H9 (cell line): ENCODE results near the gene ZMYND8. TPM values are rescaled to one million over a fixed set of nuclear protein-coding genes. Genes with fewer than 3 reads are reported as not detected.
A peak's percentile ranks its signal among the peaks of the same experiment; 100 is the strongest.

Experiments
- DNase-seq: peaks from one replicate; pipeline ENCODE4 v3.0.0-alpha.2; 2017
- H2AFZ ChIP-seq: one replicate; pipeline ENCODE4 v1.6.1; 2013; ENCODE audit warnings: mild to moderate bottlenecking, low read length, control low read depth, moderate library complexity
- H2AK5ac ChIP-seq: 2 replicates; pipeline ENCODE4 v1.6.1; 2013; ENCODE audit warnings: low read length, control low read depth, mixed read lengths; ENCODE audit not compliant: insufficient read length
- H2BK120ac ChIP-seq: one replicate; pipeline ENCODE4 v1.6.1; 2013; ENCODE audit warnings: low read depth, mild to moderate bottlenecking, low read length, control low read depth, inconsistent platforms; ENCODE audit not compliant: poor library complexity, severe bottlenecking
- H2BK12ac ChIP-seq: 2 replicates; pipeline ENCODE4 v1.6.1; 2013; ENCODE audit warnings: low read length, control low read depth, mixed read lengths, low read depth; ENCODE audit not compliant: insufficient read length
- H2BK15ac ChIP-seq: 2 replicates; pipeline ENCODE4 v1.6.1; 2013; ENCODE audit warnings: low read depth, low read length, control low read depth
- H2BK20ac ChIP-seq: one replicate; pipeline ENCODE4 v1.6.1; 2013; ENCODE audit warnings: low read depth, mild to moderate bottlenecking, low read length, control low read depth, inconsistent platforms; ENCODE audit not compliant: poor library complexity, severe bottlenecking
- H2BK5ac ChIP-seq: 2 replicates; pipeline ENCODE4 v1.6.1; 2013; ENCODE audit warnings: low read length, control low read depth, mixed read lengths; ENCODE audit not compliant: insufficient read length
- H3K14ac ChIP-seq: 2 replicates; pipeline ENCODE4 v1.6.1; 2013; ENCODE audit warnings: low read length, control low read depth; ENCODE audit not compliant: insufficient read depth
- H3K18ac ChIP-seq: 2 replicates; pipeline ENCODE4 v1.6.1; 2013; ENCODE audit warnings: low read depth, mild to moderate bottlenecking, mixed read lengths, low read length, control low read depth; ENCODE audit not compliant: insufficient read length
- H3K23ac ChIP-seq: 2 replicates; pipeline ENCODE4 v1.6.1; 2013; ENCODE audit warnings: low read length, control low read depth, mixed read lengths, low read depth; ENCODE audit not compliant: insufficient read length
- H3K23me2 ChIP-seq: 2 replicates; pipeline ENCODE4 v1.6.1; 2013; ENCODE audit warnings: low read depth, mild to moderate bottlenecking, mixed read lengths, low read length, control low read depth; ENCODE audit not compliant: insufficient read length, poor library complexity, severe bottlenecking
- H3K27ac ChIP-seq: 2 replicates; pipeline ENCODE4 v1.5.1; 2013; ENCODE audit warnings: low read length, control low read depth, mixed read lengths, low read depth; ENCODE audit not compliant: insufficient read length
- H3K27me3 ChIP-seq: 2 replicates; pipeline ENCODE4 v1.6.1; 2013; ENCODE audit warnings: low read length, control low read depth, inconsistent platforms; ENCODE audit not compliant: insufficient read depth
- H3K4ac ChIP-seq: 2 replicates; pipeline ENCODE4 v1.6.1; 2013; ENCODE audit warnings: low read depth, mild to moderate bottlenecking, control low read depth, inconsistent platforms, low read length, moderate library complexity
- H3K4me1 ChIP-seq: 2 replicates; pipeline ENCODE4 v1.6.1; 2013; ENCODE audit warnings: low read length, control low read depth, inconsistent platforms; ENCODE audit not compliant: insufficient read depth
- H3K4me2 ChIP-seq: 2 replicates; pipeline ENCODE4 v1.6.1; 2013; ENCODE audit warnings: low read length, control low read depth, mixed read lengths; ENCODE audit not compliant: insufficient read length, insufficient read depth
- H3K56ac ChIP-seq: 2 replicates; pipeline ENCODE4 v1.6.1; 2013; ENCODE audit warnings: low read depth, mild to moderate bottlenecking, mixed read lengths, low read length, control low read depth; ENCODE audit not compliant: insufficient read length
- H3K79me1 ChIP-seq: 2 replicates; pipeline ENCODE4 v1.6.1; 2013; ENCODE audit warnings: low read depth, mild to moderate bottlenecking, moderate library complexity, low read length, control low read depth, inconsistent platforms; ENCODE audit not compliant: insufficient read depth, poor library complexity, severe bottlenecking
- H3K79me2 ChIP-seq: 2 replicates; pipeline ENCODE4 v1.6.1; 2013; ENCODE audit warnings: low read length, control low read depth, inconsistent platforms; ENCODE audit not compliant: insufficient read depth
- H3K9ac ChIP-seq: 2 replicates; pipeline ENCODE4 v1.6.1; 2013; ENCODE audit warnings: low read length, control low read depth, mixed read lengths; ENCODE audit not compliant: insufficient read length; ENCODE audit errors: extremely low read depth
- H3K9me3 ChIP-seq: one replicate; pipeline ENCODE4 v1.6.1; 2013; ENCODE audit warnings: low read depth, low read length, inconsistent platforms; ENCODE audit not compliant: control insufficient read depth
- H3T11ph ChIP-seq: one replicate; pipeline ENCODE4 v1.6.1; 2013; ENCODE audit warnings: mild to moderate bottlenecking, low read length, control low read depth, inconsistent platforms
- H4K20me1 ChIP-seq: one replicate; pipeline ENCODE4 v1.6.1; 2013; ENCODE audit not compliant: control insufficient read depth, insufficient read length, insufficient read depth
- H4K5ac ChIP-seq: 2 replicates; pipeline ENCODE4 v1.6.1; 2013; ENCODE audit warnings: low read depth, mild to moderate bottlenecking, mixed read lengths, low read length, control low read depth; ENCODE audit not compliant: insufficient read length
- H4K8ac ChIP-seq: replicated peaks from 2 replicates; pipeline ENCODE4 v1.6.1; 2013; ENCODE audit warnings: low read length, control low read depth, mixed read lengths, low read depth; ENCODE audit not compliant: insufficient read length
- H4K91ac ChIP-seq: 2 replicates; pipeline ENCODE4 v1.6.1; 2013; ENCODE audit warnings: low read depth, mild to moderate bottlenecking, moderate library complexity, mixed read lengths, low read length, control low read depth; ENCODE audit not compliant: insufficient read length
- H3K27ac Mint-ChIP-seq, 3 experiments: 2 replicates in 2 of 3; 3 replicates in 1 of 3; pipeline ENCODE4 v1.8.0; 2020 to 2021; ENCODE audit warnings: mixed read lengths in 3 of 3, mild to moderate bottlenecking in 1 of 3, moderate library complexity in 1 of 3
- H3K27me3 Mint-ChIP-seq: 2 replicates; pipeline ENCODE4 v1.8.0; 2021; ENCODE audit warnings: low read depth, mild to moderate bottlenecking, moderate library complexity, mixed read lengths
- H3K36me3 Mint-ChIP-seq, 3 experiments: 2 replicates in 2 of 3; 3 replicates in 1 of 3; pipeline ENCODE4 v1.8.0; 2020 to 2021; ENCODE audit warnings: low read depth in 3 of 3, mixed read lengths in 3 of 3; ENCODE audit not compliant: insufficient read depth in 1 of 3
- H3K4me1 Mint-ChIP-seq, 2 experiments: 2 replicates each; pipeline ENCODE4 v1.8.0; 2020; ENCODE audit warnings: mixed read lengths in 2 of 2
- H3K4me3 Mint-ChIP-seq, 2 experiments: 2 replicates in 1 of 2; 3 replicates in 1 of 2; pipeline ENCODE4 v1.8.0; 2020 to 2021; ENCODE audit warnings: mild to moderate bottlenecking in 2 of 2, mixed read lengths in 2 of 2, moderate library complexity in 1 of 2
- H3K9me3 Mint-ChIP-seq, 2 experiments: 2 replicates in 1 of 2; 3 replicates in 1 of 2; pipeline ENCODE4 v1.8.0; 2020; ENCODE audit warnings: mild to moderate bottlenecking in 2 of 2, mixed read lengths in 2 of 2, moderate library complexity in 1 of 2
- CTCF ChIP-seq: fragments of 200-600 bp; sonication (generic); conservative IDR thresholded peaks from 3 replicates; pipeline ENCODE4 v1.8.0; 2021; ENCODE audit warnings: antibody characterized with exemption, mild to moderate bottlenecking
- WGBS: extraction: QIAGEN DNeasy Blood & Tissue Kit; methylation state at CpG from one replicate; pipeline ENCODE4 v1.1.7; 2013; ENCODE audit warnings: missing lambda C conversion rate, low lambda C conversion rate, mixed read lengths; ENCODE audit not compliant: insufficient read length; ENCODE audit errors: extremely low coverage; 5-methylcytosine and 5-hydroxymethylcytosine counted together
- total RNA-seq: library from RNA; stranded (reverse); gene quantifications from 2 replicates; pipeline ENCODE4 v1.2.1, GENCODE V29; 2021

ZMYND8 gene
- total RNA-seq, 1 experiment from 2014 or later: 158 TPM

DNA sequence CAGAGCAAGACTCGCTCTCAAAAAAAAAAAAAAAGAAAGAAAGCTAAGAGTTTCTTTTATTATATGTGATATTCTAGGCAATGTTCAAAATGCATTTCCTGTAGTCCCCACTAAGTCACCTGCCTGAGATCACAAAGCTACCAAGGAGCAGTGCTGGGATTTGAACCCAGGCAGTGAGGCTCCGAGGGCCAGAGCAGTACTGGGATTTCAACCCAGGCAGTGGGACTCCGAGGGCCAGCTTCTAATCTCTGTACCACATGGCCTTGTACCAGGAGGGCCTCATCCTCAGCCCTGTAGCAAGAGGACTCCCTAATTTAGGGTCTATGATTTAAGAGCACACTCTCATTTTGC lies 39.7 kb downstream of the ZMYND8 start:
- H2BK120ac ChIP-seq: peak overlapping the region; percentile 52
- H3K27ac Mint-ChIP-seq: peak overlapping the region; percentile 99 to 100 (median 100)
- H2AFZ ChIP-seq: no peak overlapping the region
- H3K4me1 ChIP-seq: peaks cover 37% of the 10 kb centered on the region
- H3K27ac ChIP-seq: peak overlapping the region; percentile 99
- peaks cover 7 to 23% (median 14%) of the 10 kb centered on the region in 3 experiments for H3K36me3 Mint-ChIP-seq
- no peak overlapping the region for H3K9ac ChIP-seq
- H3K79me2 ChIP-seq: peaks cover 29% of the 10 kb centered on the region; the same call in 1 of the 2 replicates
- H4K20me1 ChIP-seq: no peaks in the 10 kb centered on the region
- no peaks in the 10 kb centered on the region for H3K79me1 ChIP-seq
- no peak overlapping the region for H2BK15ac ChIP-seq
- H3K27me3 ChIP-seq: no peaks in the 10 kb centered on the region
- H2BK12ac ChIP-seq: peak overlapping the region; percentile 5
- peaks cover 79 to 87% of the 10 kb centered on the region in 2 experiments for H3K4me1 Mint-ChIP-seq
- peak overlapping the region in 1 of 2 experiments; percentile 14; a peak in 2 of 5 replicates for H3K4me3 Mint-ChIP-seq
- H3K56ac ChIP-seq: no peak overlapping the region
- H3K18ac ChIP-seq: peak overlapping the region; percentile 14
- peak overlapping the region; percentile 6 for H3K14ac ChIP-seq
- H3K4me2 ChIP-seq: no peak overlapping the region
- DNase-seq: no peak
- peak overlapping the region; percentile 59; the same call in 1 of the 2 replicates for H3K4ac ChIP-seq
- H3K23ac ChIP-seq: no peak overlapping the region
- H3K23me2 ChIP-seq: peaks cover 9% of the 10 kb centered on the region
- no peak overlapping the region for H2BK20ac ChIP-seq
- no CpG with 5 or more reads among the region's 3 CpGs for WGBS
- no peak overlapping the region for H4K8ac ChIP-seq
- no peak overlapping the region for H2BK5ac ChIP-seq
- peak overlapping the region; percentile 46 for H3T11ph ChIP-seq
- no peak for TF ChIP-seq CTCF
- H3K9me3 ChIP-seq: no peaks in the 10 kb centered on the region
- peak overlapping the region; percentile 7 for H2AK5ac ChIP-seq
- peak overlapping the region; percentile 8 for H4K5ac ChIP-seq
- no peaks in the 10 kb centered on the region; a peak in 1 of 5 replicates for H3K9me3 Mint-ChIP-seq
- H3K27me3 Mint-ChIP-seq: no peaks in the 10 kb centered on the region
- H4K91ac ChIP-seq: peak overlapping the region; percentile 71
